Lung (tissue), 12 donors: ENCODE results near the gene OLIG2. TPM values are rescaled to one million over a fixed set of nuclear protein-coding genes. Genes with fewer than 3 reads are reported as not detected.

Experiments
- ATAC-seq: fragments of 200-7000 bp; cut with Tn5 transposase; one replicate; pipeline ENCODE4 v1.9.1; 2020; ENCODE audit warnings: moderate number of reproducible peaks; ENCODE audit not compliant: insufficient read depth, low FRiP score
- DNase-seq, 3 donors: peaks; one replicate each; pipeline ENCODE4 v3.0.0-alpha.2; 2013 to 2017
- H3K27ac ChIP-seq, 2 donors: one replicate each; pipeline ENCODE4 v1.5.1; 2013; ENCODE audit warnings: mild to moderate bottlenecking in 2 of 2, moderate library complexity in 2 of 2, control low read depth in 1 of 2, inconsistent platforms in 1 of 2, low read depth in 1 of 2, low read length in 1 of 2
- H3K27me3 ChIP-seq, 3 donors: one replicate each; pipeline ENCODE4 v1.5.1; 2013; ENCODE audit warnings: low read length in 2 of 3; ENCODE audit not compliant: control insufficient read depth in 3 of 3, insufficient read depth in 3 of 3
- H3K36me3 ChIP-seq, 4 donors: one replicate each; pipeline ENCODE4 v1.5.1; 2013; ENCODE audit warnings: low read length in 4 of 4, mild to moderate bottlenecking in 1 of 4, moderate library complexity in 1 of 4; ENCODE audit not compliant: control insufficient read depth in 4 of 4, insufficient read depth in 4 of 4
- H3K4me1 ChIP-seq, 5 donors: one replicate each; pipeline ENCODE4 v1.5.1; 2013; ENCODE audit warnings: low read length in 5 of 5, mild to moderate bottlenecking in 2 of 5, moderate library complexity in 1 of 5; ENCODE audit not compliant: control insufficient read depth in 5 of 5, insufficient read depth in 5 of 5
- H3K4me3 ChIP-seq: one replicate; pipeline ENCODE4 v1.5.1; 2013; ENCODE audit warnings: mild to moderate bottlenecking, control low read depth, moderate library complexity
- H3K9ac ChIP-seq, 2 donors: one replicate each; pipeline ENCODE4 v1.5.1; 2013; ENCODE audit warnings: low read length in 2 of 2, control low read depth in 1 of 2; ENCODE audit not compliant: insufficient read depth in 1 of 2
- H3K9me3 ChIP-seq, 4 donors: one replicate each; pipeline ENCODE4 v1.5.1; 2013; ENCODE audit warnings: low read length in 3 of 4, mild to moderate bottlenecking in 1 of 4, moderate library complexity in 1 of 4; ENCODE audit not compliant: control insufficient read depth in 4 of 4, insufficient read depth in 3 of 4
- WGBS, 2 donors: extraction: QIAGEN DNeasy Blood & Tissue Kit; methylation state at CpG; one replicate each; pipeline ENCODE4 v1.1.7; 2013; 5-methylcytosine and 5-hydroxymethylcytosine counted together
- polyA plus RNA-seq, 2 donors: library from polyadenylated mRNA; stranded (reverse); fragments of 200-250 nt; gene quantifications; one replicate each; pipeline ENCODE4 v1.2.1, GENCODE V29; 2013
- total RNA-seq, 2 donors: library from RNA; depleted of rRNA in 1 of 2; stranded (reverse); fragments of >200 nt in 1 of 2; gene quantifications; one replicate each; pipeline ENCODE4 v1.2.1, GENCODE V29; 2014 to 2021
- TF ChIP-seq, protein P1 (sequence below): IDR thresholded peaks from 2 replicates; pipeline ENCODE4 v1.5.1; 2012; ENCODE audit warnings: mild to moderate bottlenecking; ENCODE audit errors: control extremely low read depth, extremely low read depth
- donor health status: control.
- donor health status: control.
- donor health status: Bipolar disorder and iron deficiency.
- donor health status: healthy.
- donor health status: DM: yes; HTN: yes; CAD: no.

The OLIG2 gene
- total and polyA plus RNA-seq, 4 donors, result 0.04 to 1.3 (median 0.63) TPM

DNA sequence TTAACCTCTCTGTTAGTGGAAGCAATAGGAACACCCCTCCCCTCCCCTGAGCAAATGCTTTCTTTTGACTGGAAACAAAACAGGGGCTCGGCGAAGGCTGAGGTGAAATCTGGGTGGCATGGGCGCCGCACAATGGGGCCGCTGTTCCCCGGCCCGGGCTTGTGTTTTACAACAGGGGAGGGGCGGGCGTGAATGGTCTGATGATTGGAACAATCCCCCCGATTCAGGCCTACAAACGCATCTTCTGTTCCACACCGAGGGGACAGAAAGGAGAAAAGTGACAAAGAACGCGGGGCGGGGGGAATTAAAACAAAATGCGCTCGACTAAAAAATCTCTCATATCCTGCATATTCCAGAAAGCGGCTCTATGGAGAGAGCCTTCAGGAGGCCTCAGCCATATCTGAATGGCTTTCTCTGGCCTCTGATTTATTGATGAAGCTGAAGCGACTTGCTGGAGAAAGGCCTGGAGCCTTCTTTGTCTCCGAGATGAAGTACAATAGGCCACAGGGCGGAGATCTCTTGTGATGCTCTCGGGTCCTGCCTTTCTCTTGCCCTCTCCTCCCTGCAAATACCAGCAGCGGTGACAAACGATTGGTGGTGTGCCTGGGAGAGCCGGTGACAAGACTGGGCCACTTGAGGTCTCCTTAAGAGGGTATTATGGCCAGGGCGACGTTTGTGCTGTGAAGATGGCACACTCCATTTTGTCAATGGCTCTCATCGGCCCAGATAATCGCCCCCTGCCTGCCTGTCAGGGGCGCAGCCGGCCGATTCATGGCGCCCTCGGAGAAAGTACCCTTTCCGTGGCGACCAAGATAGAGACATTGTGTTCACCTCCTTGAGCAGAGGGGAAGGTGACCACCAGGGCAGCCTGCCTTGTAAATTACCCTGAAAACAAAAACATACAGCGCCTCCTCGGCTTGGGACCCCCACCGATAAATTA lies 47.1 kb upstream of the OLIG2 start:
- Histone ChIP-seq H3K9ac (no peak overlapping the region), H3K27ac (no peak overlapping the region), H3K4me1 (no peaks in the 10 kb centered on the region), H3K36me3 (no peaks in the 10 kb centered on the region), H3K9me3 (peaks cover 0 to 4% (median 0%) of the 10 kb centered on the region in 4 donors), H3K4me3 (no peak overlapping the region), H3K27me3 (peaks cover 0 to 32% (median 0%) of the 10 kb centered on the region in 3 donors)
- ATAC-seq (no peak), DNase-seq (no peak)
- WGBS, 2 donors, result 81 to 92% methylated on average over 38 to 39 of the region's 39 CpGs
- TF ChIP-seq, protein P1, sequence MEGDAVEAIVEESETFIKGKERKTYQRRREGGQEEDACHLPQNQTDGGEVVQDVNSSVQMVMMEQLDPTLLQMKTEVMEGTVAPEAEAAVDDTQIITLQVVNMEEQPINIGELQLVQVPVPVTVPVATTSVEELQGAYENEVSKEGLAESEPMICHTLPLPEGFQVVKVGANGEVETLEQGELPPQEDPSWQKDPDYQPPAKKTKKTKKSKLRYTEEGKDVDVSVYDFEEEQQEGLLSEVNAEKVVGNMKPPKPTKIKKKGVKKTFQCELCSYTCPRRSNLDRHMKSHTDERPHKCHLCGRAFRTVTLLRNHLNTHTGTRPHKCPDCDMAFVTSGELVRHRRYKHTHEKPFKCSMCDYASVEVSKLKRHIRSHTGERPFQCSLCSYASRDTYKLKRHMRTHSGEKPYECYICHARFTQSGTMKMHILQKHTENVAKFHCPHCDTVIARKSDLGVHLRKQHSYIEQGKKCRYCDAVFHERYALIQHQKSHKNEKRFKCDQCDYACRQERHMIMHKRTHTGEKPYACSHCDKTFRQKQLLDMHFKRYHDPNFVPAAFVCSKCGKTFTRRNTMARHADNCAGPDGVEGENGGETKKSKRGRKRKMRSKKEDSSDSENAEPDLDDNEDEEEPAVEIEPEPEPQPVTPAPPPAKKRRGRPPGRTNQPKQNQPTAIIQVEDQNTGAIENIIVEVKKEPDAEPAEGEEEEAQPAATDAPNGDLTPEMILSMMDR, result no peak

DNA sequence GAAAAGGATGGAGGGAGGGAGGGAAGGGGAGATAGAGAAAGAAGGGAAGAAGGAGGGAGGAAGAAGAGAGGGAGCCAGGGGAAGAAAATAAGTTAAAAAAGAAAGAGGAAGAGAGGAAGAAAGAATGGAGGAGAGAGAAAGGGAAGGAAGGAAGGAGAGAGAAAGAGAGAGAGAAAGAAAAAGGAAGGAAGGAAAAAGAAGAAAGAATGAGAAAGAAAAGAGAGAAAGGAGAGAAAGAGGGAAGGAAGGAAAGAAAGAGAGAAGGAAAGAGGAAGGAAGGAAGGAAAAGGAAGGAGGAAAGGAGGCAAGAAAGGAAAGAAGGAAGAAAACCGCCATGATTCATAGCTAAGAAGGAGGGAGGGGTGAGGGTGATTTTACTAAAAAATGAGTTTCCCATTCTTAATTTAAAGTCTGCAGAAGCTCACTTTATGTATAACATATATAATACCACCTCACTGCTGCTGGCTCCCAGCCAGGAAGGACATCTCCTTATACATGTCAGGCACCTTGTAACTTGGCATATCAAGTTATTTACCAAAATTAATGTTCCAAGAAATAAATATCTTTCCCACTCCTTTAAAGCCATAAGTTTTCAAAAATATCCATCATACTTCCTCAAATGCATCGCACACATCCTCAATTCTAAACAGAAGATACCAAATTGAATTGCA lies 46.0 kb upstream of the OLIG2 start:
- DNase-seq, result no peak
- Histone ChIP-seq H3K27ac (no peak overlapping the region), H3K36me3 (no peaks in the 10 kb centered on the region), H3K27me3 (peaks cover 0 to 32% (median 0%) of the 10 kb centered on the region in 3 donors), H3K4me1 (no peaks in the 10 kb centered on the region), H3K4me3 (no peak overlapping the region), H3K9me3 (peaks cover 0 to 2% (median 0%) of the 10 kb centered on the region in 4 donors), H3K9ac (no peak overlapping the region)
- WGBS, 2 donors, result 37 to 52% methylated on average over 2 of the region's 2 CpGs
- TF ChIP-seq, protein P1, result no peak
- no peak for ATAC-seq

DNA sequence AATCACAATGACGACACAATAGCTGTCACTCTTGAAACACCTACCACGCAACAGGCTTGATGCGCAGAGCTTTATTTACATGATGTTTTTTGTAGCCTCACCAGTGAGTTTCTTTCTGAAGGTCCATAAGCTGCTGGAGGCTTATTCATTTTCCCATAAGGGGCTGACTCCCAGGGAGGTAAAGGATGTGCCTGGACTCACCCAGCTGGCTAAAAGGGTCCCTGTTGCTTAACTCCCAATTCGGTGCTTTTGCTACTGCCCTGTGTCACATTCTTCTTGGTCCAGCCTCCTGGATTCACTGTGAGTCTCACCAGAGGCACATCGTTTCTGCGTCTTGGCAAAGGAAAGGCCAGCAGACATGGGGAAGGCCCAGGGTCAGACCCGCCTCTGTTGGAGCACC lies 44.6 kb upstream of the OLIG2 start:
- ATAC-seq, result no peak
- TF ChIP-seq, protein P1, result no peak
- 87 to 91% methylated on average over 7 of the region's 7 CpGs for WGBS, 2 donors
- Histone ChIP-seq H3K4me3 (no peak overlapping the region), H3K9ac (no peak overlapping the region), H3K36me3 (no peaks in the 10 kb centered on the region), H3K9me3 (peaks cover 0 to 2% (median 0%) of the 10 kb centered on the region in 4 donors), H3K27me3 (peaks cover 0 to 32% (median 2%) of the 10 kb centered on the region in 3 donors), H3K27ac (no peak overlapping the region), H3K4me1 (no peaks in the 10 kb centered on the region)
- no peak for DNase-seq
